Right lung (tissue), 5 donors: ENCODE data around the gene DNHD1. TPM values are rescaled to one million over a fixed set of nuclear protein-coding genes. Genes with fewer than 3 reads are reported as not detected.

Source experiments
- DNase-seq, 2 donors: peaks; one replicate each; pipeline ENCODE4 v3.0.0-alpha.2; 2013
- polyA plus RNA-seq, 5 donors: library from polyadenylated mRNA; unstranded; fragments of 120-200 nt; gene quantifications; one replicate each; pipeline versions ENCODE4 v1.2.1 to v1.2.3, GENCODE V29; 2013; ENCODE audit warnings: inconsistent platforms in 1 of 5, low replicate concordance in 1 of 5; ENCODE audit not compliant: insufficient read length in 5 of 5, insufficient read depth in 1 of 5

Gene DNHD1
- polyA plus RNA-seq, 5 donors = 11.2 to 19.3 (median 16.3) TPM

DNA sequence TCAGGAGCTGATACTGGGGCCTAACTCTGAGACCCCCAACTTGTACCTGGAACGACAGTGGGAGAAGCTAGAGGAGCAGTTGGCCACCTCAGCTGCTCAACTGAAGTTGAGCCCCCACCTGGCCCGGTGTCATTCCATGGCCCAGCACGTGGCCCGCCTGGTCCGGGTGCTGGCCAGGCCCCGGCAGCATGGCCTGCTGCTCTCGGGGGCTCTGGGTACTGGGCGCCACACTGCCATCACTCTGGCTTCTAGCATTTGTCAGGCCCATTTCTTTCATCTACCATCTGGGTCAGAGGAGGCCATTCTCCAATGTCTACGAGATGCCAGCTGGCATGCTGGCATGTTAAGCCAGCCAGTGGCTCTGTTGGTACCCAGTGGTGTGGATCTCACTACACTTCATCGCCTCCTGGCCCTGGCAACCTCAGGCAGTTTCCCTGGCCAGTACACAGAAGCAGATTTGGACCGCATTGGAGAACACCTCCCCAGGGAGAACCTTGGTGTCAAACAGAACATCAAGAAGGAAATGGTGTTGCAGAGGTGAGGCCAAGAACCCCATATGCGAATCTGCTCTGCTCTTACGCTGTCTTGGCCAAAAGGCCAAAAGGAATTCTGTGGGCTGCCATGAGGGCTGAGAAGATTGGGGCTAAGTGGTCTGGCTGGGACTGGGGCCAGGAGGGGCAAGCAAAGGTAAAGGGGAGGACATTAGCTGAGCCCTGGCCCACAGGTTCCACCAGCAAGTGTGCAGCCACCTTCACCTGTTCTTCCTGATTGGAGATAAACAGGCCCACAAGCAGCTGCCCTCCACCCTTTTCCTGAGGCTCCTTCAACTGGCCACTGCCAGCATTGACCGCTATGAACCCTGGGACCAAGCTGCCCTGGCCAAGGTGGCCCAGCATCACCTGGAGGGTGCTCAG, 60.9 kb downstream of the DNHD1 start:
- DNase-seq = no peak

DNA sequence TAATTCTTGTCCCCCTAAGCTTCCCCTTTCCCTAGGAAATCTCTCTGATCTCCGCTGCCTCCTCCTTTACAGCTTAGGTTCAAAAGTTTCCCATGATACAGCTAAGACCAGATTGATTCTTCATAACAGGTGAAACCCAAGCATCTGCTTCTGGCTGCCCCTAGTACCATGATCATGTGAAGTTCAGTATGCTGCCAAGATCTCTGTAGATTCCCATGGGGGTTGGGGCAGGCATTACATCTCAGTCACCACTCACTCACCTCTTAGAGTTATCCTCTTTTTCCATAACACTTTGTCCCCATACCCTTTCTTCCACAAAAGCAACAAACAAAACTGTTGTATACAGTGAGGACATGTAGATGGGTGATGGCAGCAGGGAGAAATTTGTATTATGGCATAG, 62.3 kb downstream of the DNHD1 start:
- DNase-seq = no peak

DNA sequence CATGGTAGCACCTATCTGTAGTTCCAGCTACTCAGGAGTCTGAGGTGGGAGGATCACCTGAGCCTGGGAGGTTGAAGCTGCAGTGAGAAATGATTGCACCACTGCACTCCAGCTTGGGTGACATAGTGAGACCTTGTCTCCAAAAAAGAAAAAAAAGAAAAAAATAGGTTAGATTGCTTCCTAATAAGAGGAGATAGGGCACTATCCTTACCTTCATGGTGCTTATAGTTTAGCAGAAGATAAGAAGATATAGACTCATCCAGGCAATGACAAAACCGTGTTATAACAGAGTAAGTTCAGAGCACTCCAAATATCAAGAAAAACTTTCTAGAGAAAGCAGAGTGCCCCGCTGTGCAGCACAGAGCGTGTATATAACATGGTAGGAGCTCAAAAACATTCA, 64.2 kb downstream of the DNHD1 start:
- no peak for DNase-seq

DNA sequence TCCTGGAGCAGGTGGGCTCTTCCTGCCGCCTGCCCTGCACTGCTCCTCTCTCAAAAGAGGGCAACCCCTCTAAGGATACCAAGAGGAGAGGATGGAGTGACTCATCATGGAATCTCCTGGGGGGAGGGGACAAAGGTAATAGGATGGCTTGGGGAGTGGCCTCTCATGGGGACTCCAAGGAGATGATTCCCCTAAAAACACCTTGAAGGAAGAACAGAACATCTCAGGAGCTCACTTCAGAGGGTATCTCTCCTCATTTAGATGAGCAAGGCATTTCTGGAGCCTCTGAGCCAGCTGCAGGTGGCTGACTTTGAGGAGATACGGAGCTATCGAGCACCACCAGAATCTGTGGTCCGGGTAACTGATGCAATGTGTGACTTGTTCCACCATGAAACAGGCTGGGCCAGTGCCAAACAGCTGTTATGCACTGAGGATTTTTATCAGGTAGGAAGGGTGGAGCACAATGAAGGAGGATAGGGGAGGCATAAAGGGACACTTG, 66.1 kb downstream of the DNHD1 start:
- DNase-seq = no peak

DNA sequence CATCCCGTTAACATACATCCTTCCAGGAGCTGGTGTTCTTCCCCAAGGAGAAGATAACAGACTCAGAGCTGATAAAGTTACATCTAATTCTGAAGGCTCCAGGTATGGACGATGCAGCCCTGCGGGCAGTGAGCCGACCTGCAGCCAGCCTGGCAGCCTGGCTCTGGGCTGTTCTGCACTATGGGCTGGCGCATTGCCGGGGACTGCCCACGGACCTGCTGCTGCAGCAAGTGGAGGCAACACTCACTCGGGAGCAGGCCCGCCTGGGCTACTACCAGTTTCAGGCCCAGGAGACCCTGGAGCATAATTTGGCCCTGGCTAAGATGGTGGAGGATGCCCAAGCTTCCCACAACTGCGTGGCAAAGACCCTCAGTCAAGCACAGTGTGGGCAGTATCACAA, 66.6 kb downstream of the DNHD1 start:
- DNase-seq = no peak

DNA sequence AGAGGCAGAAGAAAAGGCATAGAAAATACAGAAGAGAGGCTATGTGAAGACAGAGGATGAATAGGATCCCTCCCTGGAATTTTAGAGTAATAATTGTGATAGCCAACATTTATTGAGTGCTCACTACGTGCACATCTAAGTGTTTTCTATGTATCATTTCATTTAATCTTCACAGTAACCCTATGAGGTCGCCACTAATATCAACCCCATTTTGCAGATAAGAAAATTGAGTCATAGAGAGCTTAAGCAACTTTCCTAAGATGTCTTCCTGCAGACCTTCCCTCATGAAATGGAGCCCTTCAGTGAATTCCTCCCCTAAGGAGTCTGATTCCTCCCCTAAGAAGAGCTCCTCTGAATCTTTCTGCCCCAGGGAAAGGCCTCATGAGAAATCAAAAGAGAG, 68.2 kb downstream of the DNHD1 start:
- DNase-seq = no peak

DNA sequence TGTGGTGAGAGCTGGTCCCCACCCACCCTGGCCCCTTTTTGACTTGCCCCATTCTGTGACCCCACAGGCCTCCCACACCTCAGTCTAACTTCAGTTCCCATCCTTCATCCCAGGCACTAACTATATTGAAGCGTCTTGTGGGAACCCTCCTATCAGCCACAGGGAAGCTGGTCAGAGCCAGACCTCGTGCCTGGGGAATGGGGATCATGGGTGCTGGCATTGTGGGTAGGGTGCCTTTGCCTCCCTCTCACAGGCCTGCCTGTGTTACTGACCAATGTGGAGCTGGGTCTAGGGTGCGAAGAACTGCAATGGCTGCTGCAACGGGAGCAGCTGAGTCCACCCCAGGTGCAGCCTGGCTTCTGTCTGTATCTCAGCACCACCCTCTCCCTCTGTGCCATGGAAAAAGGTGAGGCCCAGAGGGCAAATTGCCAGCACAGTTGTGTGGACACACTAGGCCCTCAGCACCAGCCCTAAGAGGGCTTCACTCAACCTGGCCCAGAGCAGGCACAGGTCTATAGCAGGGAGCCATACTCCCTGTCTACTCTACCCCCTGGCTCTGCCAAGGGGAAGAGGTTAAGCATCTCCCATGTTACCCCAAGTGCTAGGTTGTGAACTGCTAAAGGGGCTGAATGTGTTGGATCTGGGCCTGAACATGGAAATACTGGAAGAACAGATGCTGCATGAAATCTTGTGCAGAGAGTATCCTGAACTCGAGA, 69.1 kb downstream of the DNHD1 start:
- no peak for DNase-seq

DNA sequence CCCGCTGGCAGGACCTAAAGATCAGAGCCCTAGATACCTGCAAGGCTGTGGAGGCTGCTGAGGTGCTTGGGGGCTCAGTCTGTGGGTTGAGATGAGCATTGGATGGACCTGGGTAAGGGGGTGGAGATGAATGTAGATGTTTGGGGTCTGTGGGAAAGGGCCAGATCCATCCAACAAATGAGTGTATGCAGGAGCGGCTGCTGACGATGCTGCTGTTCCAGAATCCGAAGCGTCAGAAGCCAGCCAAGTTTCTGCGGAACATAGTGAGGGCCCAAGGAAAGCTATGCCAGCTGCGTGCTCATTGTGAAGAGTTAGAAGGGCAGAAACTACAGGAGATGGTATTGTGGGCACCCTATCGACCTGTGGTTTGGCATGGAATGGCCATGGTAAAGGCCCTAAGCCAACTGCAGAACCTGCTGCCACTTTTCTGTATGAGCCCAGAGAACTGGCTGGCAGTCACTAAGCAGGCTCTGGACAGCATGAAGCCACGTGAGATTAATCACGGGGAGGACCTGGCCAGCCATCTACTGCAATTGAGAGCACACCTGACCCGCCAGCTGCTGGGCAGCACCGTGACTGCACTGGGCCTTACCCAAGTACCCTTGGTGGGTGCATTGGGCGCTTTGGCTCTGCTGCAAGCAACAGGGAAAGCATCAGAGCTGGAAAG, 69.8 kb downstream of the DNHD1 start:
- DNase-seq = no peak

DNA sequence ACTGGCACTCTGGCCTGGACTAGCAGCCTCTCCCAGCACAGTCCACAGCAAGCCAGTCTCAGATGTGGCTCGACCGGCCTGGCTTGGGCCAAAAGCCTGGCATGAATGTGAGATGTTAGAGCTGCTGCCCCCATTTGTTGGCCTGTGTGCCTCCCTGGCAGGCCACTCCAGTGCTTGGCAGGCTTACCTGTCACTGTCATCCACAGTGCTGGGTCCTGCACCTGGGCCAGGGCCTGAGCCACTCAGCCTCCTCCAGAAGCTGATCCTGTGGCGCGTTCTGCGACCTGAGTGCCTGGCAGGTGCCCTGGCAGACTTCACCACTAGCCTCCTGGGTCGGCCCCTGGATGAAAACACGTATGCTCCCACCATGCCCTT, 70.3 kb downstream of the DNHD1 start:
- DNase-seq = no peak

DNA sequence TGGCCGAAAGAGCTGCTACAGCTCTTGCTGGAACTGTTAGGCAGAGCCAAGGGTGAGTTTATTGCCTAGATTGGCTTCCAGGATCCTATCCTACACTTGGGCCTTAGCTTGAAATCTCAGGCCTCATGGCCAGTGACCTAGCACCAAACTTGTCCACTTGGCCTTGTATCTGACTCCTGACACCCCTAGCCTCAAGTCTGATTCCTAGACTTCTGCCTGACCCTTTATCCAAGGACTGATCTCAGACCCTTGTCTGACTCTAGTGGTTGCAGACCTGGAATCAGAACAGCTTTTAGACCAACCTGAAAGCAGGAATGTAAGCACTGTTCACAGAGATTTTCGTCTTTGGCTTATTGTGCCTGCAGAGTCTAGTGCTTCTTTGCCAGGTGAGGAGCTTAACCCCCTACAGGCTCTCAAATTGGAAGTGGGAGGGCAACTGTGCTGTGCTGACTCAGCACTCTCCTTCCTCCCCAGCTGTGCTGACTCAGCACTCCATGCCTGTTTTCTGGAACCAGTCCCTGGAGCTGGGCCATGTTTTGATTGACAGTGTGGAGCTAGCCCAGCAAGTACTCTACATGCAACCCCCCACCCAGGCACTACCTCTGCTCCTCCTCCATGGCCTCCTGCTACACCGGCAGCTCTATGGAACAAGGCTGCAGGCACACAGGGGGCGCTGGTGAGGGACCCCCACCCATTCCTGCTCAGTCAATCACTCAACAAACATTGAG, 71.3 kb downstream of the DNHD1 start:
- DNase-seq = peak; percentile 78 to 80

DNA sequence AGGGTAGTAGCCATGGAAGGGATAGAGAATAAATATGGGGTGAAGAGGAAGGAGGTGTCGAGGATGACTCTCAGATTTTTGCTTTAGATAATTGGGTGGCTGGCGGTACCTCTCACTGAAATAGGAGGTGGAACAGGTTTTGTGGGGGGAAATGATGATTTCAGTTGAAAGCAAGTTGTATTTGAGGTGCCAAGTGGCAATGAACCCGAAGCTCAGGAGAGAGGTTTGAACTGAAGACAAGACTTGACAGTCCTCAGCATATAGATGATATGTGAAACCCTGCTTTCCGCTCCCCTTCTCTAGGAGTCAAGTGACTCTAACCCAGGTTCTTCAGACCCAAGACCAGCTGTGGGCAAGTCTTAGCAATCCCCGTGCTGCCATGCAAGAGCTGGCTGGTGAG, 72.6 kb downstream of the DNHD1 start:
- DNase-seq = no peak

DNA sequence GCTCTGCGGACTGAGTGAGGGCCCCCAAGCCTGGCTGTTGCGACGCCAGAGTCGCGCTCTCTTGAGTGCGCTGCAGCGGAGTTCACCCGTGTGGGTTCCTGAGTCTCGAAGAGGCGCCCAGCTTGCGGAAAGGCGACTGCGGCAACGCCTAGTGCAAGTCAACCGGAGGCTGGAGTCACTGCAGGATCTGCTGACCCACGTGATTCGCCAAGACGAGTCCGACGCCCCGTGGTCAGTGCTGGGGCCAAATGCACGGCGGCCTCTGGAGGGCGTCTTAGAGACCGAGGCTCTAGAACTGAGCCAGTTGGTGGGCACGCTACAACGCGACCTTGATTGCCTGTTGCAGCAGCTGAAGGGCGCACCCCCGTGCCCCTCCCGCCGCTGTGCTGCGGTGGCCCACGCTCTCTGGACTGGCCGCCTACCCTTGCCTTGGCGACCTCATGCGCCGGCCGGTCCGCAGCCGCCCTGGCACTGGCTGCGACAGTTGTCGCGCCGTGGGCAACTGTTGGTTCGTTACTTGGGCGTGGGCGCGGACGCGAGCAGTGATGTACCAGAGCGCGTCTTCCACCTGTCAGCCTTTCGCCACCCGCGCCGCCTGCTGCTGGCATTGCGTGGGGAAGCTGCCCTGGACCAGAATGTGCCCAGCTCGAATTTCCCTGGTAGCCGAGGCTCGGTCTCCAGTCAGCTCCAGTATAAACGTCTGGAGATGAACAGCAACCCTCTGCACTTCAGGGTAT, 73.8 kb downstream of the DNHD1 start:
- DNase-seq = no peak

DNA sequence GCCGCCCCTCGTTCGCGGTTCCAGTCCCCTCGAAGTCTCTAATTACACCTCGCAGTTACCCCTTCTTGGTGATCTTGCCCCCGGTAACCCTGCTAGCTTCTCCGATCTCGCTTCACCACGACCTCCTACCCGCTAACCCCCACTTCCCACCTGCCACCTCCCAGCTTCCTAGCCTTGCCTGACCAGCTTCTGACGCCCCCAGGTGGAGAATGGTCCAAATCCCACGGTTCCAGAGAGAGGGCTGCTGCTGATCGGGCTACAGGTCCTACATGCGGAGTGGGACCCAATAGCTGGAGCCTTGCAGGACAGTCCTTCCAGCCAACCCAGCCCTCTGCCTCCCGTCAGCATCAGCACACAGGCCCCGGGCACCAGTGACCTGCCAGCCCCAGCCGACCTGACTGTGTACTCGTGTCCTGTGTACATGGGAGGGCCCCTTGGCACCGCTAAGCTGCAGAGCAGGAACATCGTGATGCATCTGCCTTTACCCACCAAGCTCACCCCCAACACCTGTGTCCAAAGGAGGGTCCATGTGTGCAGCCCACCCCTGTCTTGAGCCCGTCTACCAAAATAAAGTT, 74.4 kb downstream of the DNHD1 start:
- DNase-seq = no peak

DNA sequence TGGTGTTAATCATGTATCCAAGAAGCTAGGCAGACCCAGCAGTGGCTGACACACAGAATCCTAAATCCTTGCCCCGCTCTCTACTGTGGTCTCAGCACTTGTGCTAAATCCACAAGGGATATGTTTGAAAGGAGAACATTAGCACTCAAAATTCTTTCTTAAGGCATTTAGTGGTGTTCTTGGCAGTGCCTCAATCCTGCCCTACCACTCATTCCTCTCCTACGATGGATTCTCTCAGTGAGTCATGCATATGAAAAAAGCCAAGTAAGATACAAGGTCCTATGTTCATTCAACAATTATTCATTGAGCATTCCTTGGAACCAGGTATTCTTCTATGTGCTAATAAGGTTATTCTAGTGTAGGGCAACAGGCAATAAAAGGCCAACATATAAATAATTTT, 75.1 kb downstream of the DNHD1 start:
- no peak for DNase-seq

DNA sequence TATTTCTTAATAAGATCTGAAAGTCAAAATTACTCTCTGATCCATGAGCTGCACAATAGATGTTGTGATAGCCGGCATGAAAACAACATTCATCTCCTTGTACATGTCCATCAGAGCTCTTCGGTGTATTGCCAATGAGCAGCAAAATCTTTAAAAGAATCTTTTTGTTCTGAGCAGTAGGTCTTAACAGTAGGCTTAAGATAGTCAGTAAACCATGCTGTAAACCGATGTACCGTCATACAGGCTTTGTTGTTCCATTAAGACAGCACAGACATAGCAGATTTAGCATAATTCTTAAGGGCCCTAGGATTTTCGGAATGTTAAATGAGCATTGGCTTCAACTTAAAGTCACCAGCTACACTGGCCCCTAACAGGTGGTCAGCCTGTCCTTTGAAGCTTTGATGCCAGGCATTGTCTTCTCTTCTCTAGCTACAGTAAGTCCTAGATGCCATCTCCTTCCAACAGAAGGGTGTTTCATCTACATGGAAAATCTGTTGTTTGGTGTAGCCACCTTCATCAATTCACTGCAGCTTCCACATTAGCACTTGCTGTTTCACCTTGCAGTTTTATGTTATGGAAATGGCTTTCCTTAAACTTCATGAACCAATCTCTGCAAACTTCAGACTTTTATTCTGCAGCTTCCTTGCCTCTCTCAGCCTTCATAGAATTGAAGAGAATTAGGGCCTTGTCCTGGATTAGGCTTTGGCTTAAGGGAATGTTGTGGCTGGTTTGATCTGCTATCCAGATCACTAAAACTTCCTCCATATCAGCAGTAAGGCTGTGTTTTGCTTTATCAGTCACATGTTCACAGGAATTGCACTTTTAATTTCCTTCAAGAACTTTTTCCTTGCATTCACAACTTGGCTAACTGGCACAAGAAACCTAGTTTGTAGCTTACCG, 78.0 kb downstream of the DNHD1 start:
- DNase-seq = no peak

DNA sequence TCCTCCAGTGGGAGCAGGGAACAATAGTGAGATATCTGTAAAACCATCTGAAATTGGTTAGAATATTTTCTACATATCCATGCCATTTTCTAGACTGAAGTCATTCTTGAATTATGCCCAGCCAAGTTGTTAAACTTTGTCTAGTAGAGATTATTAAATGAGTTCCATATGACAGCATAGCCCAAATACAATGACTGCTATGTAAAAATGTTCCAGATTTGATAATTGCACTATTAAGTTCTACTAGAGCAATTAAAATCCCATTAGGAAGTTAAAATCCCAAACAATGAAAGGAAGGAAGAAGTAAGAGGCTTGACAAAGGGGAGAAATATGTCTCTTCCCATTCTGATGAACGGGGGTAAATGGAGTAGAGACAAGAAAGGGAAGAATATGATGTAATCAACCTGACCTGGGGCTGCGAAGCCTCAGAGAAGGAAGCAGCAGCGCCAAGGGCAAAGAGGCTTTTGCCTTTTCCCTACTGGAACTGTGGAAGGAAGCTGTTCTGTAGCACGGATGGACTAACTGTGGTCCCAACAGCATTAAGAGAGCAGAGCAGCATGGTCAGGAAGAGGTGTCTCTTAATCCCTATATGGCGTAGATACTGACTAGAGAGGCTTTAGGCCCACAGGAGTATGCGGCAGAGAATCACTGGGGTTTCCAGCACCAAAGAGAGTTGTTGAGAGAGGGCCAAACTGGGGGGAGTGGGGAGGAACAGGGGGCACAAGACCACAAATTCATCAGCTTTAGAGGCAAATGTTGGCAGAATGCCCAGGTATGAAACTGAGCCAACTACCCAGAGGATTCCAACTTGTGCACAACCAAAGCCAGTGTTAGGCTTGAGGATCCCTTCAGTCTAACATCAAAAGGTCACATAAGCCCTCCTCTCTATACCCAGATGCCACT, 79.6 kb downstream of the DNHD1 start:
- peak; percentile 74 to 78 for DNase-seq

DNA sequence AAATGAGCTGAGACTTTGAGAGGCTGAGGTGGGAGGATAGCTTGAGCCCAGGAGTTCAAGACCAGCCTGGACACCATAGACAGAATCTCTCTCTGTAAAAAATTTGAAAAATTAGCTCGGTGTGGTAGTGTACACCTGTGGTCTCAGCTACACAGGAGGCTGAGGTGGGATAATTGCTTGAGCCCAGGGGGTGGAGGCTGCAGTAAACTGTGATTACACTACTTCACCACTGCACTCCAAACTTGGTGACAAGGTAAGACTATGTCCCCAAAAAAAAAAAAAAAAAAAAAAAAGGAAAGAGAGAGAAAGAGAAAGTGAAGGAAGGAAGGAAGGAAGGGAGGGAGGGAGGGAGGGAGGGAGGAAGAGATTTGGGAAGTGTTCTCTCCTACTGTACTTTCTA, 81.1 kb downstream of the DNHD1 start:
- no peak for DNase-seq

DNA sequence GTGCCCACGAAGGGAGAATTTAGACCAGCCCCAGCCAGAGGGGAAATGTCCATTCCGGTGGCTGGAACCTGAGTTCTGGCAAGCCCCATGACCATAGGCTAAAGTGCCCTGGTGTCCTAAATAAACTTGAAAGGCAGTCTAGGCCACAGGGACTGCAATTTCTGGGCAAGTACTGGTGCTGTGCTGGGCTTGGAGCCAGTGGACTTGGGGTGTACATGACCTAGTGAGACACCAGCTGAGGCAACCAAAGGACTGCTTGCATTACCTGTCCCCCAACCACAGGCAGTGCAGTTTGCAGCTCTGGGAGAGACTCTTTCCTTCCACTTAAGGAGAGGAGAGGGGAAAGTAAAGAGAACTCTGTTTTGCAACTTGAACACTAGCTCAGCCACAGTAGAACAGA, 82.6 kb downstream of the DNHD1 start:
- DNase-seq = no peak

DNA sequence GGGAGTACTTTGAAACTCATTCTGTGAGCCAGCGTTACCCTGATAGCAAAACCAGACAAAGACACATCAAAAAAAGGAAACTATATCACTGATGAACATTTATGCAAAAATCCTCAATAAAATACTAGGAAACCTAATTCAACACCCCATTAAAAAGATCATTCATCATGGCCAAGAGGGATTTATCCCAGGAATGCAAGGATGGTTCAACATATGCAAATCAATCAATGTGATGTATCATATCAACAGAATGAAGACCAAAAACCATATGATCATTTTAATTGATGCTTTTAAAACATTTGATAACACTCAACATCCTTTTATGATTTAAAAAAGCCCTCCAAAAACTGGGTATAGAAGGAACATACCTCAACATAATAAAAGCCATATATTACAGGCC, 86.5 kb downstream of the DNHD1 start:
- DNase-seq = no peak
